Epithelial cell of proximal tubule (primary cell): Measurements from ENCODE around the gene TRPC4AP. TPM values are rescaled to one million over a fixed set of nuclear protein-coding genes. Genes with fewer than 3 reads are reported as not detected.

ENCODE experiments used
- DNase-seq: peaks from one replicate; pipeline ENCODE4 v3.0.0-alpha.2; 2011; ENCODE audit warnings: low read depth
- H3K4me3 ChIP-seq: 2 replicates; pipeline ENCODE4 v1.5.1; 2011; ENCODE audit warnings: low read depth, mild to moderate bottlenecking, low read length
- total RNA-seq: library from RNA; depleted of rRNA; stranded (reverse); fragments of >200 nt; gene quantifications from 2 replicates; pipeline ENCODE4 v1.2.3, GENCODE V29; 2015
- TF ChIP-seq, protein P1 (sequence below): conservative IDR thresholded peaks from 2 replicates; pipeline ENCODE4 v1.5.1; 2012; ENCODE audit warnings: low read depth, mild to moderate bottlenecking, low read length

The TRPC4AP gene
- total RNA-seq, 1 donor from 2014 or later: 58.6 TPM

- no peak overlapping the region for H3K4me3 ChIP-seq
- TF ChIP-seq, protein P1, sequence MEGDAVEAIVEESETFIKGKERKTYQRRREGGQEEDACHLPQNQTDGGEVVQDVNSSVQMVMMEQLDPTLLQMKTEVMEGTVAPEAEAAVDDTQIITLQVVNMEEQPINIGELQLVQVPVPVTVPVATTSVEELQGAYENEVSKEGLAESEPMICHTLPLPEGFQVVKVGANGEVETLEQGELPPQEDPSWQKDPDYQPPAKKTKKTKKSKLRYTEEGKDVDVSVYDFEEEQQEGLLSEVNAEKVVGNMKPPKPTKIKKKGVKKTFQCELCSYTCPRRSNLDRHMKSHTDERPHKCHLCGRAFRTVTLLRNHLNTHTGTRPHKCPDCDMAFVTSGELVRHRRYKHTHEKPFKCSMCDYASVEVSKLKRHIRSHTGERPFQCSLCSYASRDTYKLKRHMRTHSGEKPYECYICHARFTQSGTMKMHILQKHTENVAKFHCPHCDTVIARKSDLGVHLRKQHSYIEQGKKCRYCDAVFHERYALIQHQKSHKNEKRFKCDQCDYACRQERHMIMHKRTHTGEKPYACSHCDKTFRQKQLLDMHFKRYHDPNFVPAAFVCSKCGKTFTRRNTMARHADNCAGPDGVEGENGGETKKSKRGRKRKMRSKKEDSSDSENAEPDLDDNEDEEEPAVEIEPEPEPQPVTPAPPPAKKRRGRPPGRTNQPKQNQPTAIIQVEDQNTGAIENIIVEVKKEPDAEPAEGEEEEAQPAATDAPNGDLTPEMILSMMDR: no peak
- DNase-seq: no peak
These were observed 70.8 kb downstream of the TRPC4AP start for GRCh38 chr20:35021831-35022230.

DNA sequence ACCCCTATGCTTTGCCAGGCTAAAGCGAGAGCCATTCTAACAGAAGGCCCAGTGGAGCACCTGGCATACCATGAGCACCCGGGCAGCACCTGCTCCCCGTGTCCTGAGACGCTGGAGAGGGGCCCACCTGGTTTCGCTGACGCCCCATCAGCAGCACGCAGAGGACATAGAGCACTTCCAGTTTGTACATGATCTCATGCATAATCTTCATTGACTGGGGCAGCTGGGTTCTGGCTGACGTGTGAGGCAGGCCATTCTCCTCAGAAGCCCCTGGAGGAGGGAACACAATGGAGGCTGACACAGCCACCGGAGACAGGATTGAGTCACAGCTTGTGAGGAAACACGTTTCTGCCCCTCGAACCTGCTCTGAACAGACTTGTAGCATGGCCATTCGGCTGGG lies 71.5 kb downstream of the TRPC4AP start:
- no peak overlapping the region for H3K4me3 ChIP-seq
- no peak for DNase-seq
- TF ChIP-seq, protein P1: no peak

DNA sequence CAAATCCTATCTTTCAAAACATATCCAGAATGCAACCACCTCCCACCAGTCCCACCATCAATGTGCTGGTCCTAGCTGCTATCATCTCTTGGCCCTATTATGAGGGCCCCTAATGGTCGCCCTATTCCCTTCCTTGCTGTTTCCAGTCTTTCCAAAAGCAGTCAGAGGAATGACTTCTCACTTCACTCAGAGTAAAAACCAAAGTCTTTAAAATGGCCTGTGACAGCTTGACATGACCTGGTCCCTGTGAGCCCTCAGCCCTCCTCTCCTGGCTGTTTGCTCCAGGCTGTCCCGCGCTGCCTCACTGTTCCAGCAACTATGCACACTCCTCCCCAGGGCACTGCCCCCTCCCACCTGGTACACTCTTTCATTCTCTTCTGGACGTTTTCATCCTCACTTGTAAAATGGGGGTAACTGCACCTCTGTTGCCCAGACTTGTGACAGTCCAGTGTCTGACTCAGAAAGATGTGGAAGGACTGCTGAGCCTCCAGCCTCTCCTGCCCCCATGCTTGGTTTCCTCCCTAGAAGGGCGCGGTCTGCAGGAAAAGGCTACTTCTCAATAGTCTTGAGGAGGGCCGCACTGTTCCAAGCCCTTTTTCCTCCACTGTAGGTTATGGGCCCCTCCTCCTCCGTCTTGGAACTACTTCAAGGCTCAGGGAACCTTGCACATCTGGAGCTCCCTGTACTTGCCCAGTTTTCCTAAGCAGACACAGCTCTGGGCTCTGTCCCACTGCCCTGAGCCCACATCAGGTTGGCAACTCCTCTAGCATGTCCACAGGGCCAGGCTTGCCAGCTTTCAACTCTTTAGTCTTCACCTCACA lies 72.3 kb downstream of the TRPC4AP start:
- no peak for DNase-seq
- TF ChIP-seq, protein P1: no peak
- H3K4me3 ChIP-seq: no peak overlapping the region

- no peak for DNase-seq
- TF ChIP-seq, protein P1: no peak
- no peak overlapping the region for H3K4me3 ChIP-seq
These were observed 73.8 kb downstream of the TRPC4AP start for GRCh38 chr20:35018590-35019371.

DNA sequence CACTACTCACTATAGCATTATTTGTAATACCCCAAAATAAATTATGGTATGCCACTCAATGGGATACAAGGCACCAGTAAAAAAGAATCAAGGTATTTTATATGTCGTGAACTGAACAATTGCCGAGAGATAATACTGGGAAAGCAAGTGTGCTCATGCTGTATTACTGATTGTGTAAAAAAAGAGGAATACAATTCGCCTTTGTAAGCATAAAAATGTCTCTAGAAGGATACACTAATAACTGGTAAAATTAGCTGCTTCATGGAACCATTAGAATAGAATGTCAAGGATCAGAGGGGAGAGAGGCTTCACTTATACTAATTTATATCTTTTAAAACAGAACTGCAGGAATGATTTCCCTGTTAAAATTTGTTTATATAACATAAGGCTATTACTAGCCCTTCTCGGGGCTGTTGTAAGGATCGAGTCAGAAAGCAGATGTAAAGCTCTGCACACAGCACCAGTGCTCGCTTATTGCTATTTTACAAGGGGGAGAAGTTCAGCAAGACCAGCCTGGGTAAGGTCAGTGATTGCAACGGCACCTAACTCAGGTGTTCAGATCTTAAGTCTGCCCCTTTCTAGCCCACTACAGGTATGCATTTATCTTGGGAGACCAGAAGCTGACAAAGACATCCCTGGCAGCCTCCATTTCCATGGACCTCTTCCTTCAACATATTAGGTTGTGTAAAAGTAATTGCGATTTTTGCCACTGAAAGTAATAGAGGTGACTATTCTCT lies 75.3 kb downstream of the TRPC4AP start:
- TF ChIP-seq, protein P1: no peak
- no peak for DNase-seq
- no peak overlapping the region for H3K4me3 ChIP-seq

DNA sequence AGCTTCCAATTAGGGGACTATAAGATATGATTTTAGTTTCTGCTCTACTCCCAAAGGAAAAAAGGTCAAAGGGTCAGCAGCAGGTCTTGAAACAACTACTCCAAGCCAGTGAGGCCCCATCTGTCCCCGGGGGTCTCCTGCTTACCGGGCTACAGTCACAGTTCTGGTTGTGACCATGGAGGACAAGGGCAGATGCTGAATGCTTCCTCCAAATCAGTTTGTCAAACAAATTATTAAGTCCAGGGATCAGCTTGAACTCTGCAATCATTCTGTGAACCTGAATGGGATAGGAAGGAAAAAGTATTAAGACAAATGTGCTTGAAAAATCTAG lies 76.8 kb downstream of the TRPC4AP start:
- H3K4me3 ChIP-seq: no peak overlapping the region
- DNase-seq: no peak
- TF ChIP-seq, protein P1: no peak
